Measurements from ENCODE around the gene ERRFI1. TPM values are rescaled to one million over a fixed set of nuclear protein-coding genes. Genes with fewer than 3 reads are reported as not detected.
"Not testable (repeated sequence)": the region's sequence is repeated elsewhere in the genome, so short reads cannot be mapped to it uniquely, and the experiment has no call there.

Gene ERRFI1, protein sequence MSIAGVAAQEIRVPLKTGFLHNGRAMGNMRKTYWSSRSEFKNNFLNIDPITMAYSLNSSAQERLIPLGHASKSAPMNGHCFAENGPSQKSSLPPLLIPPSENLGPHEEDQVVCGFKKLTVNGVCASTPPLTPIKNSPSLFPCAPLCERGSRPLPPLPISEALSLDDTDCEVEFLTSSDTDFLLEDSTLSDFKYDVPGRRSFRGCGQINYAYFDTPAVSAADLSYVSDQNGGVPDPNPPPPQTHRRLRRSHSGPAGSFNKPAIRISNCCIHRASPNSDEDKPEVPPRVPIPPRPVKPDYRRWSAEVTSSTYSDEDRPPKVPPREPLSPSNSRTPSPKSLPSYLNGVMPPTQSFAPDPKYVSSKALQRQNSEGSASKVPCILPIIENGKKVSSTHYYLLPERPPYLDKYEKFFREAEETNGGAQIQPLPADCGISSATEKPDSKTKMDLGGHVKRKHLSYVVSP
- under 1 TPM; 0.22 to 0.35 TPM for total RNA-seq

DNA sequence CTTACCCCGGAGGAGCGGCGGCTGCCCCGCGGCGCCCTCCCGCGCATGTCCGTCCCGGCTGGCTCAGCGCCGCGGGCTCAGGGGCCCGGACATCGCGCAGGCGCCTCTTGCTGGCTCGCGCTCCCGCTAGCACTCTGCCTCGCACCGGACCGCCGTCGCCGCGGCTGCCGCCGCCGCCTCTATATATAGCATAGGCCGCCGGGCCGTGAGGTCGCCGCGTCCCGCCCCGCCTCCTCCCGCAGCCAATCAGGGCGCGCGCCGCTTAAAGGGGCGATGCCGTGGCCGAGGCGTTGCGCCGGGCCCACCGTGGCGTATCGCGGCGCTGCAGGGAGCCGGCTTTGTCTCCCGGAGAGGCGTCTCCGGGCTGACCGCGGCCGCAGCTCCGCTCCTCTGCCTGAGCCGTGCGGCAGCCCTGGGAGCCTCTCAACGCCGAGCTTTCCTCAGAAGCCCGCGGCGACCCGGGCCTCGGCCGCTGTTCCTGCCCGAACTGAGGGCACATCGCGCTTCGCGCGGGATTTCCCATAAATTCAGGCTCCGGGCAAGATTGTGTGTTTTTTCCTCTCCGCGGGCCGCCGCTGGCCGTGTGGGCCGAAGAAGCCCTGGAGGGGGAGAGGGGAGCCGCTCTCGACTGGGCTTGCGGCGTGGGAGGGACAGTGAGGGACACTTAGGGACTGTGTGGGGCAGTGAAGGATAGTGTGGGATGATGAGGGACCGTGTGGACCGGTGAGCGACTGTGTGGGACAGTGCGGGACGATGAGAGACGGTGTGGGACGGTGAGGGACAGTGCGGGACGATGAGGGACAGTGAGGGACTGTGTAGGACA is at the start of gene ERRFI1:
Gene ERRFI1, minus strand, starts transcription at position 157 of the 823 bp plus-strand sequence. CDS start 10,690 bp downstream, outside the sequence.
- Mint-ChIP-seq H3K27me3 (peaks cover 52% of the 10 kb centered on the region), H3K4me1 (peaks cover 11% of the 10 kb centered on the region), H3K9me3 (no peaks in the 10 kb centered on the region), H3K4me3 (peak within 1 kb of the TSS; percentile 67), H3K36me3 (ENCODE audit: low read depth) (no peaks in the 10 kb centered on the region), H3K27ac (no peak within 1 kb of the TSS)
- POLR2A ChIA-PET, result no interaction called here
- DNase-seq, result peak; percentile 82
- CTCF ChIA-PET, result interaction anchor here (1.3 kb wide), 1 partner anchor 12 kb away, joined by 3 read pairs; no protein-coding TSS in a partner anchor

DNA sequence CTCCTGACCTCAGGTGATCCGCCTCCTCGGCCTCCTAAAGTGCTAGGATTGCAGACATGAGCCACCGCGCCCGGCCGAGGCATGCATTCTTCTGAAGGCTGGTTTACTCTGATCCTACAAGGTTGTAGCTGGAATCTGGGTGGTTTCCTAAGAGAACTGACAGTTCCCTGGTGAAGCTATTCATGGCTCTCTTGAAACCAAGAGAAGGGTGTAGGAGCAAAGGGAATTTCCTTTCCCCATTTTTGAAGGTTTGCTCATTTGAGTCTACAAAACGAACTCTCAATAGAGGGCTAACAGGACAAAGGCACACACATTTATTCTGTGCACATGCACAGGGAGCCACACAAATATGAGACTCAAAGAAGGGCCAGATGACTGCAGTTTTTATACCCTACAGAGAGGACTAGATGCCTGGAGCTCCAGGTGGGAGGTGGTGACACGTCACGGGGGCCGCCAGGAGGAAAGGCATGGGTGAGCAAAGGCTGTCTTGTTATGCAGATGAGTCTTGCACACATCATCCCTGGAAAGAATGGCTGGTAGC is 49.5 kb upstream of the ERRFI1 start:
- CTCF ChIA-PET, result interaction anchor here (1.1 kb wide), 1 partner anchor 19 kb away, joined by 5 read pairs; no protein-coding TSS in a partner anchor
- Mint-ChIP-seq H3K9me3 (no peaks in the 10 kb centered on the region), H3K4me1 (no peaks in the 10 kb centered on the region), H3K27me3 (peaks cover 3% of the 10 kb centered on the region), H3K36me3 (ENCODE audit: low read depth) (no peaks in the 10 kb centered on the region), H3K27ac (no peak overlapping the region), H3K4me3 (no peak overlapping the region)
- POLR2A ChIA-PET, result no interaction called here
- no peak for DNase-seq

DNA sequence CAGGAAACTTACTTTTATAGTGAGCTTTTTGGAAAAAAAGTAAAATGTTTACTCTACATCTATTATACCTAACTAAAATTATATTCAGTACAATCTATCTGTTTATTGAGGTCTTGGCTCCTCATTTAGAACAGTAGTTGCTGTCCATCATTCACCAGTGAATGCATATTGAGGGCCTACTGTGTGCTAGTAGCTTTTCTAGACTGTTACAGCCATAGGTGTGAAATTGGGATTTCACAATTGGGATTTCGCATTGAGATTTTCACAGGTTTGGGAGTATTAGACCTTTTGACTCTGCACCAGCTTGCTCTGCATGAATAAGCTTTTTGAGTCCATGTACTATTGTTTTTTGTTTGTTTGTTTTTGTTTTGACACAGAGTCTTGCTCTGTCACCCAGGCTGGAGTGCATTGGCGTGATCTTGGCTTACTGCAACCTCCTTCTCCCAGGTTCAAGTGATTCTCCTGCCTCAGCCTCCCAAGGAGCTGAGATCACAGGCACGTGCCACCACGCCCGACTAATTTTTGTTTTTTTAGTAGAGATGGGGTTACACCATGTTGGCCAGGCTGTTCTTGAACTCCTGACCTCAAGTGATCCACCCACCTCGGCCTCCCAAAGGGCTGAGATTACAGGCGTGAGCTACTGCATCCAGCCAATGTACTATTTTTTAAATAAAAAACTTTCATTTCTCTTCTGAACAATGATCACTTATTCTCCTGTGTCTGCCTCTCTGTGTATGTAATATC is 47.2 kb upstream of the ERRFI1 start:
- Mint-ChIP-seq H3K36me3 (ENCODE audit: low read depth) (no peaks in the 10 kb centered on the region), H3K4me3 (no peak overlapping the region), H3K27me3 (peaks cover 3% of the 10 kb centered on the region), H3K4me1 (no peaks in the 10 kb centered on the region), H3K27ac (no peak overlapping the region), H3K9me3 (no peaks in the 10 kb centered on the region)
- ChIA-PET CTCF (interaction anchor here (0.6 to 1.3 kb wide), 2 partner anchors 12 to 168 kb away, joined by 3 read pairs; no protein-coding TSS in a partner anchor), POLR2A (no interaction called here)
- no peak for DNase-seq

DNA sequence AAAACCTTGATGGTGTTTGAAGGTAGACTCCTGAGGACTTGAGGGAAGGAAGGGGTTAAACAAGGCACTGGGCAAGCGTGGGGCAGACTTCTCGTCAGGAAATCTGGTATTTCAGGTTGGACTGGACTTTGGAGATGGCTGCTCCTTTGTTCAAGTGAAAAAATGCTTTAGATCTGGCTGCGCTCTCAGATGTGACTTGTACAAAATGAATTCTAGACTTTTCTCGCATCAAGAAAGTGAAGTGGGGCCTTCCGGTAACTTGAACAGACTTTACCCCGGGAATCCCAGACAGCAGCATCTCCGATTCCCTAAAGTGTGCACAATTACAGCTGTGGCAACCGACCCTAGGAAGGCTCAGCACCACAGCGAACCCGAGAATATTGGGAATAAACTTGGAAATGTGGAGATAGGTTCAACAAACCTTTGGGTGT is 44.3 kb upstream of the ERRFI1 start:
- CTCF ChIA-PET, result no interaction called here
- no peak for DNase-seq
- POLR2A ChIA-PET, result no interaction called here
- H3K9me3 Mint-ChIP-seq, result no peaks in the 10 kb centered on the region
- H3K4me1 Mint-ChIP-seq, result no peaks in the 10 kb centered on the region
- H3K27me3 Mint-ChIP-seq, result peaks cover 3% of the 10 kb centered on the region
- H3K27ac Mint-ChIP-seq, result no peak overlapping the region
- H3K36me3 Mint-ChIP-seq (ENCODE audit: low read depth), result no peaks in the 10 kb centered on the region
- H3K4me3 Mint-ChIP-seq, result no peak overlapping the region

DNA sequence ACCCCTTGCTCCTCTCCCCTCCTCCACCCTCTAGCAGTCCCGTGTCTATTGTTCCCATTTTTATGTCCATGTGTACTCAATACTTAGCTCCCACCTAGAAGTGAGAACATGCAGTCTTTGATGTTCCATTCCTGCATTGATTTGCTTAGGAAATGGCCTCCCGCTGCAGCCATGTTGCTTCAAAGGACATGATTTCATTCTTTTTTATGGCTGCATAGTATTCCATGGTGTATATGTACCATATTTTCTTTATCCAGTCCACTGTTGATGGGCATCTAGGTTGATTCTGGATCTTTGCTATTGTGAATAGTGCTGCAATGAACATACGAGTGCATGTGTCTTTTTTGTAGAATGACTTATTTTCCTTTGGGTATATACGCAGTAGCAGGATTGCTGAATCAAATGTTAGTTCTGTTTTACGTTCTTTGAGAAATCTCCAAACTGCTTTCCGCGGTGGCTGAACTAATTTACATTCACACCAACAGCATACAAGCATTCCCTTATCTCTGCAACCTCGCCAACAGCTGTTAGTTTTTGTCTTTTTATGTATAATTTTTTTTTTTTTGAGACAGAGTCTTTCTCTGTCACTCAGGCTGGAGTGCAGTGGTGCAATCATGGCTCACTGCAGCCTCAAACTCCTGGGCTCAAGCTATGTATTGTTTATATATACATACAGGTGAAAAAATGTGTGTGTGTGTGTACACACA is 43.7 kb upstream of the ERRFI1 start:
- H3K36me3 Mint-ChIP-seq (ENCODE audit: low read depth); H3K9me3 Mint-ChIP-seq; H3K27me3 Mint-ChIP-seq; H3K27ac Mint-ChIP-seq; CTCF ChIA-PET; POLR2A ChIA-PET; DNase-seq; H3K4me1 Mint-ChIP-seq; H3K4me3 Mint-ChIP-seq: not testable (repeated sequence)

DNA sequence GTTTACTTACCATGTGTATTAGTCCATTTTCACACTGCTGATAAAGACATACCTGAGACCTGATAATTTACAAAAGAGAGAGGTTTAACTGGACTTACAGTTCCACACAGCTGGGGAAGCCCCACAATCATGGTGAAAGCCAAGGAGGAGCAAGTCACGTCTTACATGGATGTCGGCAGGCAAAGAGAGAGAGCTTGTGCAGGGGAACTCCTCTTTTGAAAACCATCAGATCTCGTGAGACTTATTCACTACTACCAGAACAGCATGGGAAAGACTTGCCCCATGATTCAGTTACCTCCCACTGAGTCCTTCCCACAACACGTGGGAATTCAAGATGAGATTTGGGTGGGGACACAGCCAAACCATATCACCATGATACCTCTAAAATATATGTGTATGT is 39.3 kb upstream of the ERRFI1 start:
- no peaks in the 10 kb centered on the region for H3K4me1 Mint-ChIP-seq
- peaks cover 2% of the 10 kb centered on the region for H3K27me3 Mint-ChIP-seq
- CTCF ChIA-PET, result no interaction called here
- H3K9me3 Mint-ChIP-seq, result no peaks in the 10 kb centered on the region
- no peak overlapping the region for H3K27ac Mint-ChIP-seq
- H3K36me3 Mint-ChIP-seq (ENCODE audit: low read depth), result no peaks in the 10 kb centered on the region
- H3K4me3 Mint-ChIP-seq, result no peak overlapping the region
- DNase-seq, result no peak
- POLR2A ChIA-PET, result interaction anchor here (0.7 kb wide), 1 partner anchor 296 kb away, joined by 3 read pairs; no protein-coding TSS in a partner anchor

DNA sequence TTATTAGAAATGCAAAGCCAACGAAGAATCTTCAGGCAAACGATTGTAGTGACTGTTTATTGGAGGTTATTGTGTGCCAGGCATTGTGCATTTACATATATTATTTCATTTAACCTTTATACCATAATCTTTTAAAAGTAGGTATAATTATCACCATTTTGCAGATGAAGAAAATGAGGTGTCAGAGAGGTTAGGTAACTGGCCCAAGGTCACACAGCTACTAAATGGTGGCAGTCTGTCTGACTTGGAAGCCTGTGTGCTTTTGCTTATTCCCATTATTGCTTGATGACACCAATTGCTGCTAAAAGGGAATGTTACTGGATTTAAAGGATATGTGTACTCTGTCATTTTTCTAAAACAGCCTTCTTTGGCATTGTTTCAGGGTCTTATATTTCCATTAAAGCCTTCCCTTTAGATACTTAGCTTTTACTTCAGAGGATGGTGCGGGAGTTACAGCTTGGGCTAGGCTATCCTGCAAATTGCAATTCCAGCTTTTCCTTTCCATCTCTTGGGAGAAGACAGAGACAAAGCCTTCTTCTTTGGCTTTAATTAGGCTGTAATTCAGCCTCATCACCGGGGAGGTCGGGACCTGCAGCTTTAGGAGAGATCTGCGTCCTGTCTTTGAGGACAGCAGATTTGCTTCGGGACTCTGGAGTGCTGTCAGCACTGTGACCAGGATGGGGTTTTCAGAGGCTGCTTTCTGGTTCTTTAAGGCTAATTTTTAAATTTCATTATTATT is 37.4 kb upstream of the ERRFI1 start:
- ChIA-PET POLR2A (no interaction called here), CTCF (interaction anchor here (0.6 kb wide), 1 partner anchor 136 kb away, joined by 4 read pairs; no protein-coding TSS in a partner anchor)
- no peaks in the 10 kb centered on the region for H3K9me3 Mint-ChIP-seq
- H3K27me3 Mint-ChIP-seq, result peaks cover 2% of the 10 kb centered on the region
- no peak overlapping the region for H3K27ac Mint-ChIP-seq
- no peaks in the 10 kb centered on the region for H3K36me3 Mint-ChIP-seq (ENCODE audit: low read depth)
- DNase-seq, result no peak
- no peaks in the 10 kb centered on the region for H3K4me1 Mint-ChIP-seq
- no peak overlapping the region for H3K4me3 Mint-ChIP-seq

DNA sequence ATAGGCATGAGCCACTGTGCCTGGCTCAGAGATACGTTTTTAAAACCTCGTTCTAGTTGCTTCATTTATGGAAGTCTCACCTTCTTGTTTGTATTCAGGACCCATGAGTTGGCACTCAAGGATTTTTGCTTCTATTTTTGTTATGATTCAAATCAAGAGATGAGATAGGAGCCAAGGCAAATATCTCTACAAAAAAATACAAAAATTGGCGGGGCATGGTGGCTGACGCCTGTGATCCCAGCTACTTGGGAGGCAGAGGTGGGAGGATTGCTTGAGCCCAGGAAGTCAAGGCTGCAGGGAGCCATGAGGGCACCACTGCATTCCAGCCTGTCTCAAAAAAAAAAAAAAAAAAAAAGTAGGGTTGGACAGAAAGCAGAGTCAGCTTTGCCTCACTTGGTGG is 36.8 kb upstream of the ERRFI1 start:
- DNase-seq, result no peak
- Mint-ChIP-seq H3K27ac (no peak overlapping the region), H3K4me3 (no peak overlapping the region), H3K4me1 (no peaks in the 10 kb centered on the region), H3K9me3 (no peaks in the 10 kb centered on the region), H3K36me3 (ENCODE audit: low read depth) (no peaks in the 10 kb centered on the region), H3K27me3 (peaks cover 2% of the 10 kb centered on the region)
- CTCF ChIA-PET, result no interaction called here
- POLR2A ChIA-PET, result no interaction called here

DNA sequence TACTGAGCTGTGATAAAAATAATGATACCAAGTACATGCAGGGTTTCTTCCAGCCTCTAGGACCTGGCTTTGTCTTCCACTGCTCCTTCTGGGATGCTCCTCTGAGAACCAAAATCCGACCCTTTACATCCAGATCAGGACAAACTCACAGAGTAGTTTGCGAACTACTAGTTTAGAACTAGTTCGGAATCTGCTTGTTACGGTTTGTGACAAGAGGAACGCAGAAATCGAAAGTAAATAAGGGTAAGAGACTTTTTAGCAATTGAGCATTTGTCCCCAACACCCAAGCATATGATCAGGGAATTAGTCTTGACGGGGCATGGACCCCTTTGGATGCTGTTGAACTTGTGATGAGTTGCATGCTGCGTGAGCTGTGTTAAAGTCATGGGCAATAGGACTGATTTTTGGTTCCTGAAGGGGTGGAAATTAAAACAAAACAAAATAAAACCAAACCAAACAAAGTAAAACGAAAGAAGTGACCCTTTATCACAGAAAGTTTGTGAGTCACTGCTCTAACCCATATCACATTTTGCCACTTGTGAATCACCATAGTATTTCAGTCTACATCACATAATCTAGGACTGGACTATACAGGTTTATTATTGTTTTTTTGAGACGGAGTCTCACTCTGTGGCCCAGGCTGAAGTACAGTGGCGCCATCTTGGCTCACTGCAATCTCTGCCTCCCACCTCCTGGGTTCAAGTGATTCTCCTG is 35.7 kb upstream of the ERRFI1 start:
- Mint-ChIP-seq H3K4me1 (no peaks in the 10 kb centered on the region), H3K9me3 (no peaks in the 10 kb centered on the region), H3K27ac (no peak overlapping the region), H3K27me3 (peaks cover 2% of the 10 kb centered on the region), H3K36me3 (ENCODE audit: low read depth) (no peaks in the 10 kb centered on the region), H3K4me3 (no peak overlapping the region)
- DNase-seq, result no peak
- ChIA-PET POLR2A (no interaction called here), CTCF (interaction anchor here (0.8 to 1.1 kb wide), 2 partner anchors 12 to 55 kb away, joined by 3 read pairs; no protein-coding TSS in a partner anchor)

DNA sequence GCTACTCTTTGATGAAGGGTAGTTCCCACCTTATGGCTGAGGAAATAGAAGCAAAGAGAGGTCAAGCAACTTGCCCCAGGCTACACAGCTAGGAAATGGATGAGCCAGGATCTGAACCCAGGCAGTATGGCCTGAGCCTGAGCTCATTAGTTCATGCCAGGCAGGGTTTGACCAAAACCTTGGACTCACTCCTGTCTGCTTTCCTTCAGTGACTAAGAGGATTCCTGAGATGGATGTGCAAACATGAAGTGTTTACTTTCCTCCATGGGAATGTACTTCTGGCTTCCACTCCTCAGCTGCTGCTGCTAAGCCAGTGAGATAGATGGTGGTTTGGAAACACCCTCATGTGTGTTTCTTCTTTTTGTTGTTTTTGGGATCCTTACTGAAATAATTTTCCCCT is 35.1 kb upstream of the ERRFI1 start:
- CTCF ChIA-PET, result interaction anchor here (0.8 to 1.1 kb wide), 2 partner anchors 12 to 56 kb away, joined by 3 read pairs; no protein-coding TSS in a partner anchor

DNA sequence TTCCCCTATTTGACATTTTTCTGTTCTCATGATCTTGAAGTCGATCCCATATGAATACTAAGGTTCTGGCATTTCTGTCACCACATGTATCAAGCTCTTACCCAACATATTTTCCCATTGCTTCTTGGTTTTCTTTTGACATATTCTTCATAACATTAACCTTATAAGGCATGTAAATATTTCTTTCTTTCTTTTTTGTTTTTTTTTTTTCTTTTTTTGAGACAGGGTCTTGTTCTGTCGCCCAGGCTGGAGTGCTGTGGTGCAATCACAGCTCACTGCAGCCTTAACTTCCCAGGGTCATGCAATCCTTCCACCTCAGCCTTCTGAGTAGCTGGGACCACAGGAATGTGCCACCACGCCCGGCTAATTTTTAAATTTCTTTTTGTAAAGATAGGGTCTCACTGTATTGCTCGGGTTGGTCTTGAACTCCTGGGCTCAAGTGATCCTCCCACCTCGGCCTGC is 33.1 kb upstream of the ERRFI1 start:
- ChIA-PET CTCF (interaction anchor here (0.6 kb wide), 1 partner anchor 83 kb away, joined by 3 read pairs; no protein-coding TSS in a partner anchor), POLR2A (no interaction called here)
- H3K27me3 Mint-ChIP-seq, result peaks cover 5% of the 10 kb centered on the region

More for the DNA sequence above, 35.1 kb upstream of the ERRFI1 start:
- Mint-ChIP-seq H3K4me3 (no peak overlapping the region), H3K27me3 (peaks cover 2% of the 10 kb centered on the region), H3K36me3 (ENCODE audit: low read depth) (no peaks in the 10 kb centered on the region), H3K9me3 (no peaks in the 10 kb centered on the region), H3K4me1 (no peaks in the 10 kb centered on the region), H3K27ac (no peak overlapping the region)
- POLR2A ChIA-PET, result no interaction called here
- DNase-seq, result no peak

More for the DNA sequence above, 33.1 kb upstream of the ERRFI1 start:
- Mint-ChIP-seq H3K27ac (no peak overlapping the region), H3K36me3 (ENCODE audit: low read depth) (no peaks in the 10 kb centered on the region), H3K9me3 (no peaks in the 10 kb centered on the region), H3K4me3 (no peak overlapping the region), H3K4me1 (no peaks in the 10 kb centered on the region)
- no peak for DNase-seq
